Activated T-cell treated with anti-CD3 and anti-CD28 coated beads, Interleukin-2, amount 50 U/mL, for 1 hour (primary cell): ENCODE measurements around the gene CDH23.
A peak's percentile ranks its signal among the peaks of the same experiment; 100 is the strongest.

Experiments used
- DNase-seq: peaks from one replicate; pipeline ENCODE4 v3.0.0-alpha.2; 2020

CDH23 gene

DNA sequence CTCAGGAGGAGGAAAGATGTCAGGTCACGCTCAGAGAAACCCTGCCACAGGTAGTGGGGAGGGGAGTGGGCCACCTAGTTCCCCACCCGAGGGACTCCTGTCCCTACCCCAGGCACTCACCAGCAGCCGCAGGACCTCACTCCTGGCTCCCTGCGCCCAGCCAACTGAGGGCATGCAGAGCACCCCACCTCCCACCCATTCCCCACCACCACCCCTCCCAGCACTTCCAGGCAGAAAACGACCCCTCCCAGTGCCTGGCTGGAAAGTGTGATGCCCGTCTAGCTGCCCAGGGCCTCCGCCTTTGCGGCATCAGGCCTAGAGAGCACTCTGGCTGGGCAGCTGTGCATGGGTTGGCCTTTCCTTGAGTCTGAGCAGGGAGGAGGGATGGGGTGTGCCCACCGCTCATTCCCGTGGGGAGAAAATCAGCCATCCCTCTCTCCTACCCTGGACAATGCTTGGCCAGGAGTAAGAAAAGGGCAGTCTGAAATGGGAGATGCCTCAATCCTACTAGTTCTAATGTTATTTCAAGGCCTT is 321.5 kb downstream of the CDH23 start:
- DNase-seq = no peak

DNA sequence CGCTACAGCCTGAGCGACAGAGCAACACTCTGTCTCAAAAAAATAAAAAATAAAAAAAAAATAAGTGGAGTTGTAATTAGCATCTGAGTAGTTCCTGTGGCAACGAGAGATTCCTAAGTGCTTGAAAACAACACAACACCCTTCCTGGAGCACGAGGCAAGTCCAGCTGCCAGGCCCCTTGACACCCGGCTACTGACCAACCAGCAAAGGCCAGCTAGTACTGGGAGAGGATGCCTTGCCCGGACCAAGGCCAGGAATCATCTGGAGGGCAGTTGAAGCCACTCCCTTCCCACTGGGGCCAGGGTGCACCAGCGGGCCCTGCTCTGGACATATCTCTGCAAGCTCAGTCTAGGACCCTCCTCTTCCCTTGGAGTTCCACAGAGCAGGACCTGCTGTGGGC is 322.3 kb downstream of the CDH23 start:
- DNase-seq = no peak

DNA sequence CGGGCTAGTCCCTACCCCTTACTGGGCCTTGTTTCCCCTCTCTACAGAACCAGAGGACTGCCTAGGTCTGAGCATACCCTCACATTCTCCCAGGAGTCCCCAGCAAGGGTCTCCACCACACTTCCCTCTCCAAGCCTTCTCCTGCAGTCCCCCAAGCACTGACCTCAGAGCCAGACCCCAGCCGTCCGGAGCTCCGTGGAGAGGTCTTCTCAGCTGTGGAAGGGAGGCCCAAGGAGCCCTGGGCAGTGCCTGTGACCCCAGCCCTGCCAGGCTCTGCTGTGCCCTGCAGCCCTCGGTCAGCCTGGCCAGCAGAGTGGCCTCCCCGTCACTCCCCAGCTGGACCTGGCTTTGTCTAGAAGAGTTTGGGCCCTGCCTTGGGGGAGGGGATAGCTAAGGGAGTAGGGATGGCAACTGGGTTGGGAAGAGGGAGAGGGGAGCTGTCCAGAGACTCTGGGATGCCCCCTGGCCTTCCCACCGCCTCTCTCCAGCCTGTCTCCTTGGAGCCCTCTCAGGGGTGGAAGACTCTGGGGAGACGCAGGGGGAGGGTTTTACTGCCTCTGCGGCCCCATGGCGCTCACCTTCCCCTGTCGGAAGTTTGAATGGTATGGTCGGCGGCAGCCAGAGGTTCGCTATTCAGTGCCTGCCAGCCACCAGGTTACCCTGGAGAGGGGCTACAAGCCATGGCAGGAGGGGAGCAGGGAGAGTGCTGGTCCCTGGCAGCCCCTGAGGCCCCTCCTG is 322.9 kb downstream of the CDH23 start, which contains the start of gene C10orf105:
TSS of gene C10orf105 (minus strand) at position 315 of the 738 bp plus-strand sequence. CDS start 3,441 bp downstream, outside the sequence.
- no peak for DNase-seq

DNA sequence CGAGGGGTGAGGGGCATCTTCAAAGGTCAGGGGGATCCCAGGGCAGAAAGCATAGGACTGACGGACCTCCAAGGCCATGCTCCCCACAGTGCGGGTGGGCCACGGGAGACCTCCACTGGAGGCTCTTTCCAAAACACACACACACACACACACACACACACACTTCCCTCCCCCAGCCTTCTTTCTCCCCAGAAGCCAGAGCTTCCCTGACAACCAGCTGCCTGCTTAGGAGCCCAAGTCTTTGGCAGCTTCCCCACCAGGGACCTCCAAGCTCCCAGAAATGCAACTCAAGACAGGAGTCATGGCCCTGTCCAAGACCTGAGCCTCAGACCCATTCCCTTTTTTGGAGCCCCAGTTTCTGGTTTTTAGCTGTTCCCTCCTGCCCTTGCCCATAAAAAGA is 323.6 kb downstream of the CDH23 start:
- DNase-seq = no peak

DNA sequence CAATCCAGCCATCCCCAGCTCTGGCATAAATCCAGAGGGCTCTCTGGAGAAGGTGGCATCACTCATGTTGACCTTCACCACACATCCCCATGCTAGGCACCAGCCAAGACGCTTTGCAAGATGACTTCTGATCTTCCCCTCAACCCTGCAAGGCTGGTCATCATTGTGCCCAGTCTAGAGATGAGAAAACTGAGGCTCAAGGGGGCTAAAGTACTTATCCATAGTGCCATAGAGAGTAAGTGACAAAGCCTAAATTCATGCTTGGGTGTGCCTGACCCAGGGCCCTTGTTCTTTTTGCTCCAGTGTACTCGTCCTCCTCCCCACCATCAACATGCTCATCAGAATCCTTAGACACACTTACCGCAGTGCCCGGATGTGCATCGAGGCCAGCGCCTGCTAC is 324.6 kb downstream of the CDH23 start:
- no peak for DNase-seq

DNA sequence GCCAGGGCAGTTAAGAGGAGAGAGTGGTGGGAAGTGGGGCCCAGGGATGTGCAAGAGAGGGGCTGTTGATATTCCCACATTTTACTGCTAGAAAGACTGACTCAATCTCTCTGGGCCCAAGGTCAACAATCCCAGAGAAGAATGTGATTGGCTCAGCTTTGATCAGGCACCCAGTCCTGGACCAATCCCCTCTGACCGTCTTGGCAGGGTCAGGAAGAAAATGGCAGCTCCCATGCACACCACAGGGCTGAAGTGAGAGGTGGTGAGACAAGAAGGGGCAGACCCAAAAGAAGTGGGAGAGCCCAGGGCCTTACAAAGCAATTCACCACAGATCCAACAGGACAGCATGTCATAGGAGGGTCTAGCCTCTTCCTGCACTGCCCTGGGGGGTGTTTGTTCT is 326.1 kb downstream of the CDH23 start:
- DNase-seq = no peak

DNA sequence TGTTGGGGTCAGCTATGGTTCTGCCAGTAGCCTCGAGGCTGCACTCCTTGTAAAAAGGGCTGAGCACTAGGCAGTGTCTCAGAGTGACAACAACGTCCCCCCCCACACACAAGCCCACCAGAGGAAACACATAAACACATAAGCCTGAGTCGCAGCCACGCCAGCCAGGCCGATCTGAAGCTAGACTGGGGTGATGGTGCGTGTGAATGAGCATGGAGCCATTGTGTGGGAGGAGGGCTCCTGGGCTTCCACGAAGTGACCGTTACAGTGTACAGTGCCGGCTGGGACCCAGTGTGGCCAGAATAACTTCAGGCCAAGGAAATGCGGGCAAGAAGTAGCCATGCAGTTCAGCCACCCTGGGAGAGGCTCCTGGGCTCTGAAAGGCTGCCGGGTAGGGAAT is 326.6 kb downstream of the CDH23 start:
- no peak for DNase-seq

DNA sequence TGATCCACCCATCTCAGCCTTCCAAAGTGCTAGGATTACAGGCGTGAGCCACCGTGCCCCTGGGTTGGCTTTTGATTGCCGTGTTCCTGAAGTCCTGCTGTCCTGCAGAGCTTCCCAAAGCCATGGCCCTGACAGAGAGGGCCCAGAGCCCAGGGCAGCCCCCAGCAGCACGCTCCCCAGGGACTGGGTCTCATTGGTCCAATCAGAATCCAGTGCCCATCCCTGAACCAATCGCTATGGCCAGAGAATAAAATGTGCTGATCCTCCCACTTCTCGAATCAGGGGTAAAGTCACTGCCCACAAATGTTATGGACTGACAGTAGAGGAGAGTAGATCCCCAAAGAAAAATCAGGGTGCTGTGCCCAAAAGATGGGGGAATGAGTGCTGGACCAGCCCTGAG is 327.8 kb downstream of the CDH23 start:
- DNase-seq = no peak

DNA sequence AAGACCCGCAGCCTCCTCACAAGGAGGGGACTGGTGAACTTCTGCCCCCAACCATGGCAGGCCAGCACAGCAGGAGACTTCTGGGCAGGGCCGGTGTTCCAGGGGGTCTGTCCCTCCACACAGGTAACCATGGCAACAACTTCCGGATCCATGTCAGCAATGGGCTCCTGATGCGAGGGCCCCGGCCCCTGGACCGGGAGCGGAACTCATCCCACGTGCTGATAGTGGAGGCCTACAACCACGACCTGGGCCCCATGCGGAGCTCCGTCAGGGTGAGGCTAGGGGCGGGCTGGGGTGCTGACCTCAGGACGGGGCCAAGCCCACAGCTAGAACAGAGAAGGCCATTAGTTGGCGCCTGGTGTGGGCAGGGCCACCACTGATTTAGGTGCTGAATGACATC is 328.5 kb downstream of the CDH23 start:
- DNase-seq = no peak

DNA sequence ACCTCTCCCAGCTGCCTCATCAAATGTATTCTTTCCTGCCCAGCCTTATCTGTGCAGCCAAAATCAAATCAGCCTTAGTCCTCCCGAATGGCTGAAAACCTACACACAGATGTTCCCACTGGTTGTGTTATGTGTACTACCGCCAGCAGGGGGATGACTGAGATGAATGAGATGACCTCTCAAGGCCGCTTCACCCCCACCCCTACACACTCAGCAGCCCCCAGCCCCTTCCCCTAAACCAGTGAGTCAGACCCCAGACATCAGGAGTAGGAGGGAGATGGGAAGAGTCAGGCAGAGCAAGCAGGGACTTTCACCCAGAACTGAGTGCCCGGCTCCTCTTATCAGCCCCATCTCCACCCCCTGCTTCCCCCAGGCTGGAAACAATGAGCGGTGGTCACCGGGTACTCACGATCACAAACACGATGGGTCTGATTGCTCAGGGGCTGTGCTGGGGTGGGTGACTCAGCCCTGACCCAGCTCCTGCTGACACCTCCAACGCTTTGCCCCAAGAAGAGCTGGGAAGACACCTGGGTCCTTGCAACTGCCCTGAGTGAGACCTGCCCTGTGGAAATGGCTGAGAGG is 329.4 kb downstream of the CDH23 start:
- peak; percentile 63 for DNase-seq

DNA sequence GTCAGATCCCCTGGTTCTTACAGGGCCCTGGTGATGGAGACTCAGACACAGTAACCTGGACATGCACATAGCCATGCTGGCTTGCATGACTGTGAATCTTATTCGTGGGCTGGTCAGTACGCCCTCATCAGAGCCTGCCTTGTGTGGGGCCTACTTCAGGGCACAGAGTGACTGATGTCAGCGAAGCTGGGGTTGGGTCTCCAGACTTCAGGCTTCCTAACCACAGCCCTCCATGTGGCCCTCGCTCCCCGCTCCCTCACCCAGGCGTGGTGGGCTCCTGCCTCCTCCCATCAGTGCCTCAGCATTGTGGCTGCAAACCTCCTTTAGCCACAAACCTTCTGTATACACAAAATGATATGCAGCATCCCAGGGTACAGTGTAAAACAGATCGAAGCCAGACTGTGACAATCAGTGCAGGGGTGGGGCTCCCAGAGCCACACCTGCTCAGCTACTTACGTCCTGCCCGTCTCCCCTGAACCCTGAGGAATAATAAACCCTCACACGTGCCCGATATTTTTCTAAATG is 329.9 kb downstream of the CDH23 start:
- no peak for DNase-seq

DNA sequence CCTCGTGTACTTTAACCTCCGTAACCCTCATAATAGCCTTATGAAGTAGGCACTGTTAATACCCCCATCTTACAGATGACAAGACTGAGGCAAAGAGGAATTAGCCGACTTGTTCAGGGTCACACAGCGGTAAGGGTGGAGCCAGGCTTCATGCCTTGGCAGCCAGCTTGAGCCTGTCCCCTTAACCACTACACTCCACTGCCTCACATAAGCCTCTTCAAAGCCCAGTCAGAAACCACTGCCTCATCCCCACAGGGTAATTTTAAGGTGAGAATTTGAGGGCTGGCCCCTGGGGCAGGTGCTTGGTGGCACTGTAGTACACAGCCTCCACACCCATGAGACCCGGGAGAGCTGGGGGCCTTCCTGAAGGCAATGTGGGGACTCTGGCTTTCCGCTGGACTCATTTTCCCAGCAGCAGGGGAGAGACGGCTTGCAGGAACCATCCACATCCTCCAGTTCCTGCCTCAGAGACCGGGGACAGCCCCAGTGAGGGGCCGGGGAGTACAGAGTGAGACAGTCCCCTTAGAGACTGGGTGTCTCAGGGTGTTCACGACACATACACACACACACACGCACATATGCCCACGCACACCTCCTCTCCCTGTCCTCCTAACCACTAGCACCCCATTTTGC is 330.5 kb downstream of the CDH23 start:
- no peak for DNase-seq

DNA sequence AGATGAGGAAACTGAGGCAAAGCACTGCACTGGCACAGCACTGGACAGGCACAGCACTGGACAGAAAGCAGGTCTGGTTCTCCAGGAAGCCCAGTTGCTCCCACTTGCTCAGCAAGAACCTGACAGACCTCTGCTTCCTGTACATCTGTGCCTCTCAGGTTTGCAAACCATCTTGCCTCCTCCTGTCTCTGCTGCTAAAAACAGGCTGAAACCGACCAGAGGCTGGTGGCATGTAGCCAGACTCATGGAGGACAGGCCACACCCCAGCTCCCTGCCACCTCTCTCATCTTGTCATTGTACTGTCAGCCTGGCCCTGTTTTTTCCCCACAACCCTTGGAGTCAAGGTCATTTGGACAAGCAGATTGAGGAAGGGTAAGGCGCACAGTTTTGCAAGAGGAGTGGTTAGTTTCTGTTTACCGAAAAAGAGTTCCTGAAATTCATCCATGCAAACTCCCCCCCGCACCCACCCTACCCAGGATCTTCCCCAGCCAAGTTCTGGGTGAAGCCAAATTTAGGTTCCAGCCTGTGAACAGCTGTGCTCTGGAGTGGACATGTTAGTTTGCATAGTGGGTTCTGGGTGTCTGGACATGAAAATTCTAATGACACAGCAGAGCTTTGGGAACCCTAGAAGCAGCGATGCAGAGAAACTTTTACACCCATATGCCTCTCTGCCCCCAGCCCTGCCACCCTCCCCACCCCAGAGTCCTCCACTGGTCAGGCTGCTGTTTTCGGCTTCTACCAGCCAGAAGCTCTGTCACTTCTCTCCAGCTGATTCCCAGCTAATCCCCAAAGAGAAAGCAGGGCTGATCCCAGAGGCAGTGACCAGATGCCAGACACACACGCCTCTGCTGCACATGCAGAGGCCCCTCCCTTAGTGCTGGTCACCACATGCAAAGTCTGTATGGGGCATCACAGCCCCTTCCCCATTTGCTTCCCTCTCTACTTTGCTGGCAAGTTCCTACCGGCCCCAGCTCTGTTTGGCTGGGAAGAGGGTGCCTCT is 331.3 kb downstream of the CDH23 start:
- peak; percentile 69 for DNase-seq

DNA sequence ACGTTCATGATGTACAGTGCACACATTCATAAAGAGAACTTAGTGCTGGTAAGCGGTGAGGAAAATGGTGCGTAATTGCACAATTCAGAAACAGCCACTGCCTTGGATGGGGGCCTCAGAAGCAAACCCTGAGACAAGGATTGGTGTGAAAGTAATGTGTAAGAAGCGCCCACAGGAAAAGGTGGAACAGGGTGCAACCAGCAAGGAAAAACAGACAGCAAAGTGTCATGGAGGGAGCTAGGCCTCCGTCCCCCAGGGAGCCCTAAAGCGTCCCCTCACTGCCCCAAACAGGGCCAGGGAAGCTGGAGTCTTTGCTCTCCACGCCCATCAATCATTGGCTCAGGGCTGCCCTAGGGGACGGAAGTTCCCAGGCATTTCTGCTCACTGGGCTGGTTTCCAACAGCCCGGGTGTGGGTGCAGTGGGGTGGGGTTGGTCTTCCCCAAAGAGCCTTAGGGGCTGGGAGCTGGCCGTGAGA is 332.5 kb downstream of the CDH23 start:
- DNase-seq = no peak

DNA sequence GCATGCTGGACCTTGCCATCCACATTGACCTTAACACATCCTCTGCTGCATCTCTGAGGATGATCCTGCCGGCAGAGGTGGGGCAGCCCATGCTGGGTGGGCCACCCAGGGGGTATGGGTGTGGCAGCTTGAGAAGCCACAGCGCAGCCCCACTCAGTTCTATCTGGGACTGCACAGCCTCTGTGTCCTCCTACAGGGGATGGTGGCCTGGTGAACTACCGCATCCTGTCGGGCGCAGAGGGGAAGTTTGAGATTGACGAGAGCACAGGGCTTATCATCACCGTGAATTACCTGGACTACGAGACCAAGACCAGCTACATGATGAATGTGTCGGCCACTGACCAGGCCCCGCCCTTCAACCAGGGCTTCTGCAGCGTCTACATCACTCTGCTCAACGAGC is 335.1 kb downstream of the CDH23 start:
- no peak for DNase-seq

DNA sequence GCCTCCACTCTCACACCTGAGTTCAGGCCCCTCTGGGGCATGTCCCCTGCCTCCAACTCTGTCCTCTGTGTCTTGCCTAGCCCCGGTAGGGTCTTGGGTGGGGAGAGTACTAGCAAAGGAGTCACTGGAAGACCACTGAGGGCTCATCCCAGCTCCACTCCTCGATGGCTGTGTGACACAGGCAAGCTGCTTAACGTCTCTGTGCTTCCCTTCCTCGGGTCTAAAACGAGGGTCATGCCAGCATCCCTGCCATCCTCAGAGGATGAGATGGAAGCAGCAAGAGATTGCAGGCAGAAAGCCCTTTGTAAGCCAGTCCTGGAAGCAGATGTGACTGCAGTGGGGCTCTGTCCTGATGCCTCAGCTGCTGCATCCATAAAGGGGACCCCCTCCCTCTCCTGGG is 338.1 kb downstream of the CDH23 start:
- no peak for DNase-seq

DNA sequence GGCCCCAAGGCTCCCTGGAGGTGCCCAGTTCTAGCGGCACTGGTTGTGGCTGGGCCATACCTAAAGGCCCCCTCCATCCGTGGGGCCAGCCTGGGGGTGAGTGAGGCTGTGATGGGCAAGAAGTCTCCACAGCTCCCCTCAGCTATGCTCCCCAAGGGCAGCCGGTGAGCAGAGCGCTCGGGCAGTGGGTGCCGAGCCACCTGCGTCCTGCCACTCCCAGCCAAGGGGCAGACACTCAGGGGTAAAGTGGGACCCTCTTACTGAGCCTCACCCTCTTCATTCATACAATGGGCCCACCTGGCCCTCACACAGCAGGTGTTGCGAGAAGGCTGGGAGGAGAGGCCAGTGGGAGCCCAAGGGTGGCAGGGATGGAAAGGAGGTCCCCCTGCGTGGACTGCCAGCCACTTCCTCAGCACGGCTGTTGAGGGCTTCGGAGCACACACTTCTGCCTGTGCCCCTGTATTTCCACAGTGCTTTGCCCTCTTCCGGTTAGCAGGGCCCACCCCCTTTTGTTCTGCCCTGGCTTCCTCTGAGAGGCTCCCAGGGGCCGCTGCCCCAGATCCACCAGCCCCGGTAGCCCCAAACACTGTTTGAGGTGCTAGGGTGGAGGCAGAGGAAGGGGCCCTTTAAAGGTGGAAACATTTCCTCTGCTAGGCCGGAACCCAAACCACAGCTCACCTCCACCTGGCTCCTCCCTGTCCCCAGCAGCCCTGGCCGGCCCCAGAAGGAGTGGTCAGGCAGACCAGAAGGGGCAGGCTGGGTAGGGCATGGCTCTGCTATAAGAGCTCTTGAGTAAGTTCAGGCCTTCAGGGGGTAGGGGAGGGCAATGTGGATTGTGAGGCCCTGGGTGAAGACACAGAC is 339.2 kb downstream of the CDH23 start:
- peak; percentile 58 for DNase-seq

DNA sequence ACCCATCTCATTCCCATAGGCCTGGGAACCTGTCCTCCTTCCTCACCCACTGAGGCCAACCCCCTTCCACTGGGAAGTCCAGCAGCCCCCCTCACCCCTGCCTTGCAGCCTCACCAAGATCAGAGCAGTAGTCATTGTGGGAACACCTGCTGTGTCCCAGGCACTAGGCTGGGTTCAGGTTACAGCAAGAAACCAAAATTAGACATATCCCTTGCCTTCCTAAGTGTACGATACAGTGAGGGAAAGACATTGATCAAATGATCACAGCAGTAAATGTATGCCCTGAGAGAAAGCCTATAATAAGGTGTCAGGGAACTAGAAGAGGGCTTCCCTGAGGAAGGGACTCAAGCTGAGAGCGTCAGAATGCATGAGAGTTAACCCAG is 339.8 kb downstream of the CDH23 start:
- no peak for DNase-seq

DNA sequence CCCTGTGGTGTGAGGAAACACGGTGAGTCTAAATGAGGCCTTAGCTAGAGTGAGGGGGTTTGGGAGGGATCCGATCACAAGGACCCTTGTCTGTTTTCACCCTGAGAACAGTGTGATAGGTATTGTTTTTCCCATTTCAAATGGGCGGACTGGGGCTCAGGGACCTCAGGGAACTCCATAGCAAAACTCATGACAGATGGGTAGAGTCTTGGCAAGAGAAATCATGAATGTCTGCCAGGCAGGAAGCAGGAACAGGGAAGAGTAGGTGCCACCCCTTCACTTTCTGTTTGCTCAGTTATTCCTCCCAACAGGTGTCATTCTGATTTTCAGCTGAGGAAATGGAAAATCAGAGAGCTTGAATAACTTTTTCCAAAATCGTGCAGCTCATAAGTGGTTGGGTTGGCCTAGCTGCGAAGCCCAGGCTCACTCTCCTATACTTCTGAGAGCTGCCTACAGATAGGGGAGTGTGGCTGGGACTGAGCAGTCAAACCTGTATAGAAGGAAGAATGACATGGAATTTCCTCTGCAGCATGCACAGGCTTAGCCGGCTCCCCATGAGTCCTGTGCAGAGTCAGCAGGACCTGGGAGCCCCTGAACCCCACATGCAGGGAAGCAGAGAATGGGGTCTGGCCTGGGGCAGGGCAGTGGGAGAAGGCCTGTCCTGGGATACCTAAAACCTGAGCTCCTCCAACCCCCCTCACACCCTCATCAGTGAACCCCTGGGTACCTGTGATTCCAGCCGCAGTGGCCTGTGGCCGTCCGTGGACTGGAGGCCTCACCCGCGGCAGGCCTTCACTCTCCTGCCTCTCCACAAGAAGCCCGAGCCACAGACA is 340.5 kb downstream of the CDH23 start:
- DNase-seq = no peak

DNA sequence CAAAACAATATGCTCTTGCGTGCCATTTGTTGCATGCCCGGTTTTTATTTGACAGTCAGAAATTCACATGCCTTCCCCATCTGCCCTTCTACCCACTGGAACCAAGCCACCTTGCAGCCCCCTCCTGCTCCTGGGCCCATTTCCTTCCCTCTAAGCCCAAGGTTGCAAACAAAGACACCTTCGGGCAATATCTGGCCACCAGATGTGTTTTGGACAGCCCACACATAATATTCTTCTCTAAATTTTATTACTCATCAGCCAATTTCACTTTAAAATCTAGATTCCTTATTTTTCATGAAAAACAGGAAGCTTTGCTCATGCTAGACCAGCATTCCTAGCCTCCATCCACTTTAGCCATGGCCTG is 341.1 kb downstream of the CDH23 start:
- DNase-seq = no peak
